HCT116 (cell line): Measurements from ENCODE around the gene DPYSL5. TPM values are rescaled to one million over a fixed set of nuclear protein-coding genes. Genes with fewer than 3 reads are reported as not detected.

Experiments used
- ATAC-seq: fragments of 200-7000 bp; cut with Tn5 transposase; 2 replicates; pipeline ENCODE4 v1.9.1; 2020; ENCODE audit warnings: mild to moderate bottlenecking, moderate library complexity
- BruUV-seq: library from RNA; stranded (reverse); fragments of 400-500 nt; replicated peaks from 2 replicates; lab custom pipeline; 2021; lab: Mats Ljungman, UMichigan
- CTCF ChIA-PET: fragments of 300-600 bp; sonication (Branson Sonifier 250); formaldehyde crosslinking; loops from one replicate; lab custom pipeline; 2021; ENCODE audit warnings: antibody characterized with exemption; lab: Charles Lee
- POLR2A ChIA-PET: fragments of 300-600, 350-600 bp; sonication (Branson Sonifier 250); formaldehyde crosslinking; loops from one replicate; lab custom pipeline; 2021; ENCODE audit warnings: antibody characterized with exemption; lab: Charles Lee
- RAD21 ChIA-PET, 2 experiments: fragments of 300-600 bp; sonication (Branson Sonifier 250); formaldehyde crosslinking; loops; one replicate each; lab custom pipeline; 2023; ENCODE audit warnings: low total read pairs in 2 of 2; ENCODE audit not compliant: uncharacterized antibody in 2 of 2, unreplicated experiment in 2 of 2, low non-redundant PET in 1 of 2; lab: Charles Lee
- DNase-seq: peaks from one replicate; pipeline ENCODE4 v3.0.0-alpha.2; 2010; ENCODE audit warnings: low read depth, low spot score
- H2AFZ ChIP-seq: fragments of 200-600 bp; shearing (Covaris generic), sonication (generic); 2 replicates; pipeline ENCODE4 v1.6.1; 2017; ENCODE audit warnings: low read depth, mixed run types, mixed read lengths, antibody characterized with exemption, low read length; ENCODE audit not compliant: poor library complexity, severe bottlenecking
- H3K27ac ChIP-seq: 2 replicates; pipeline ENCODE4 v1.5.1; 2012; ENCODE audit warnings: low read depth, low read length
- H3K27me3 ChIP-seq: fragments of 200-600 bp; sonication (generic); 2 replicates; pipeline ENCODE4 v1.6.1; 2016; ENCODE audit warnings: mixed run types, low read length, mixed read lengths; ENCODE audit not compliant: insufficient read depth
- H3K36me3 ChIP-seq, 2 experiments: fragments of 200-500 bp in 1 of 2; fragments of 200-600 bp in 1 of 2; sonication (Bioruptor generic) in 1 of 2; sonication (generic) in 1 of 2; 2 replicates each; pipeline versions ENCODE4 v1.5.1 to v1.6.1; 2014 to 2016; ENCODE audit warnings: low read length in 2 of 2, inconsistent platforms in 1 of 2, mixed read lengths in 1 of 2, mixed run types in 1 of 2; ENCODE audit not compliant: insufficient read depth in 2 of 2, control insufficient read depth in 1 of 2
- H3K4me1 ChIP-seq, 2 experiments: fragments of 200-600 bp in 1 of 2; sonication (generic) in 1 of 2; 2 replicates each; pipeline versions ENCODE4 v1.5.1 to v1.6.1; 2012 to 2017; ENCODE audit warnings: low read length in 2 of 2, inconsistent platforms in 1 of 2, mild to moderate bottlenecking in 1 of 2, mixed read lengths in 1 of 2, mixed run types in 1 of 2, moderate library complexity in 1 of 2; ENCODE audit not compliant: insufficient read depth in 2 of 2, control insufficient read depth in 1 of 2
- H3K4me2 ChIP-seq: fragments of 200-600 bp; sonication (generic); 2 replicates; pipeline ENCODE4 v1.6.1; 2017; ENCODE audit warnings: mixed run types, low read length, mixed read lengths
- H3K4me3 ChIP-seq, 2 experiments: fragments of 200-600 bp in 1 of 2; sonication (generic) in 1 of 2; replicated peaks in 1 of 2; 2 replicates each; pipeline ENCODE4 v1.5.1; 2011 to 2016; ENCODE audit warnings: low read length in 2 of 2, control low read depth in 1 of 2, low read depth in 1 of 2, mild to moderate bottlenecking in 1 of 2, mixed read lengths in 1 of 2, mixed run types in 1 of 2
- H3K79me2 ChIP-seq: fragments of 200-600 bp; sonication (generic); 2 replicates; pipeline ENCODE4 v1.6.1; 2017; ENCODE audit warnings: mild to moderate bottlenecking, mixed run types, low read length, moderate library complexity, mixed read lengths; ENCODE audit not compliant: insufficient read depth
- H3K9ac ChIP-seq: fragments of 200-600 bp; sonication (generic); 2 replicates; pipeline ENCODE4 v1.6.1; 2016; ENCODE audit warnings: low read length, mixed read lengths
- H3K9me2 ChIP-seq: fragments of 200-600 bp; sonication (generic), shearing (Covaris generic); 2 replicates; pipeline ENCODE4 v1.6.1; 2017; ENCODE audit warnings: mixed run types, mild to moderate bottlenecking, moderate library complexity; ENCODE audit not compliant: insufficient read depth
- H3K9me3 ChIP-seq, 2 experiments: fragments of 200-500 bp in 1 of 2; fragments of 200-600 bp in 1 of 2; sonication (Bioruptor generic) in 1 of 2; sonication (generic) in 1 of 2; 2 replicates each; pipeline ENCODE4 v1.6.1; 2014 to 2017; ENCODE audit warnings: low read length in 2 of 2, mixed read lengths in 2 of 2, inconsistent platforms in 1 of 2, low read depth in 1 of 2, mild to moderate bottlenecking in 1 of 2, mixed run types in 1 of 2, moderate library complexity in 1 of 2; ENCODE audit not compliant: control insufficient read depth in 1 of 2, insufficient read depth in 1 of 2
- H4K20me1 ChIP-seq: fragments of 200-600 bp; sonication (generic), shearing (Covaris generic); 2 replicates; pipeline ENCODE4 v1.6.1; 2017; ENCODE audit warnings: mixed run types, mild to moderate bottlenecking, moderate library complexity; ENCODE audit not compliant: insufficient read depth
- CTCF ChIP-seq, 3 experiments: fragments of 200-600 bp in 1 of 3; sonication (generic) in 1 of 3; IDR thresholded peaks in 2 of 3; conservative IDR thresholded peaks in 1 of 3; 2 replicates each; pipeline ENCODE4 v1.5.1; 2012 to 2017; ENCODE audit warnings: low read depth in 2 of 3, low read length in 2 of 3, antibody characterized with exemption in 1 of 3, borderline replicate concordance in 1 of 3, control low read depth in 1 of 3, mild to moderate bottlenecking in 1 of 3, mixed read lengths in 1 of 3, mixed run types in 1 of 3, moderate library complexity in 1 of 3; ENCODE audit not compliant: insufficient read depth in 1 of 3
- EZH2 ChIP-seq: fragments of 200-600 bp; sonication (generic); IDR thresholded peaks from 2 replicates; pipeline ENCODE4 v1.6.1; 2017; ENCODE audit warnings: antibody characterized with exemption, mixed run types
- FOSL1 ChIP-seq: IDR thresholded peaks from 2 replicates; pipeline ENCODE4 v1.6.1; 2012; ENCODE audit warnings: low read depth
- RAD21 ChIP-seq: IDR thresholded peaks from 2 replicates; pipeline ENCODE4 v1.6.1; 2012; ENCODE audit warnings: low read depth, mild to moderate bottlenecking
- TCF7L2 ChIP-seq: IDR thresholded peaks from 2 replicates; pipeline ENCODE4 v1.7.0; 2011; ENCODE audit warnings: borderline replicate concordance, inconsistent platforms; ENCODE audit not compliant: insufficient read depth, insufficient read length; ENCODE audit errors: extremely low read depth
- intact Hi-C: fragments of 100-400 bp; cut with micrococcal nuclease; formaldehyde crosslinking; loops from 2 replicates; pipeline ENCODE4 v1.10.0; 2022
- total RNA-seq: library from RNA; stranded (reverse); gene quantifications from one replicate; pipeline ENCODE4 v1.2.1, GENCODE V29; 2021; ENCODE audit not compliant: unreplicated experiment

The DPYSL5 gene
- total RNA-seq, 1 experiment from 2014 or later = 8.4 TPM

- Histone ChIP-seq H3K79me2 (no peaks in the 10 kb centered on the region), H3K4me3 (no peak overlapping the region), H3K9ac (no peak overlapping the region), H3K9me2 (no peaks in the 10 kb centered on the region), H3K4me1 (peaks cover 0 to 2% of the 10 kb centered on the region in 2 experiments; a peak in 2 of 4 replicates), H3K27ac (no peak overlapping the region), H3K36me3 (no peaks in the 10 kb centered on the region), H3K27me3 (peaks cover 26% of the 10 kb centered on the region), H3K9me3 (no peaks in the 10 kb centered on the region), H3K4me2 (no peak overlapping the region), H2AFZ (no peak overlapping the region), H4K20me1 (no peaks in the 10 kb centered on the region)
- BruUV-seq = no TSS peak
- peak; percentile 51 for TF ChIP-seq RAD21
- peak in 2 of 3 experiments; percentile 29 to 42; a peak in 3 of 6 replicates for TF ChIP-seq CTCF (IDR thresholded peaks at IDR 0.05 in 2 of 3, conservative IDR thresholded peaks at IDR 0.05 in 1 of 3; ENCODE audit: borderline replicate concordance in 1 of 3, insufficient read depth in 1 of 3, low read depth in 2 of 3, low read length in 2 of 3)
- no peak for TF ChIP-seq EZH2
- peak; percentile 15 for DNase-seq
- ChIA-PET CTCF (interaction anchor here (0.7 kb wide), 1 partner anchor 66 kb away, joined by 3 read pairs; no protein-coding TSS in a partner anchor), RAD21 (no interaction called here), POLR2A (interaction anchor here (1.4 kb wide), 1 partner anchor 82 kb away, joined by 3 read pairs; no protein-coding TSS in a partner anchor)
- intact Hi-C loops = loop anchor here (5.0 kb wide), 1 partner anchor 234 kb away; no protein-coding TSS in a partner anchor
- peak; percentile 93 for ATAC-seq
Measured at GRCh38 chr2:26840937-26841610, 6.9 kb upstream of the DPYSL5 start.

GRCh38 chr2:26843041-26843440 is 4.9 kb upstream of the DPYSL5 start:
- peaks cover 13% of the 10 kb centered on the region; the same call in 1 of the 2 replicates for H3K27me3 ChIP-seq
- H3K9ac ChIP-seq = no peak overlapping the region
- no peaks in the 10 kb centered on the region for H3K36me3 ChIP-seq
- ChIA-PET CTCF (interaction anchor here (1.3 kb wide), 1 partner anchor 80 kb away, joined by 5 read pairs; no protein-coding TSS in a partner anchor), RAD21 (no interaction called here), POLR2A (no interaction called here)
- no peak for ATAC-seq
- H4K20me1 ChIP-seq = no peaks in the 10 kb centered on the region
- no peak overlapping the region for H2AFZ ChIP-seq
- H3K9me3 ChIP-seq = no peaks in the 10 kb centered on the region
- H3K9me2 ChIP-seq = no peaks in the 10 kb centered on the region
- no peak for TF ChIP-seq TCF7L2
- no peak for TF ChIP-seq FOSL1
- no peaks in the 10 kb centered on the region for H3K79me2 ChIP-seq
- H3K4me3 ChIP-seq = no peak overlapping the region
- BruUV-seq = no TSS peak
- peaks cover 0 to 16% of the 10 kb centered on the region in 2 experiments; a peak in 3 of 4 replicates for H3K4me1 ChIP-seq
- intact Hi-C loops = loop anchor here (5.0 kb wide), 1 partner anchor 236 kb away; no protein-coding TSS in a partner anchor
- H3K4me2 ChIP-seq = no peak overlapping the region
- H3K27ac ChIP-seq = no peak overlapping the region
- DNase-seq = no peak
